RPMI7951 (cell line): ENCODE measurements around the gene USP12. TPM values are rescaled to one million over a fixed set of nuclear protein-coding genes. Genes with fewer than 3 reads are reported as not detected.
"Not testable (repeated sequence)": the region's sequence is repeated elsewhere in the genome, so short reads cannot be mapped to it uniquely, and the experiment has no call there.

ENCODE experiments used
- DNase-seq: peaks from one replicate; pipeline ENCODE4 v3.0.0-alpha.2; 2012; ENCODE audit warnings: low read depth
- total RNA-seq: library from RNA; depleted of rRNA; stranded (reverse); fragments of >200 nt; shearing (Covaris generic); gene quantifications from 2 replicates; pipeline ENCODE4 v1.2.3, GENCODE V29; 2014

The USP12 gene
- total RNA-seq, 1 experiment from 2014 or later, result 16.6 TPM

DNA sequence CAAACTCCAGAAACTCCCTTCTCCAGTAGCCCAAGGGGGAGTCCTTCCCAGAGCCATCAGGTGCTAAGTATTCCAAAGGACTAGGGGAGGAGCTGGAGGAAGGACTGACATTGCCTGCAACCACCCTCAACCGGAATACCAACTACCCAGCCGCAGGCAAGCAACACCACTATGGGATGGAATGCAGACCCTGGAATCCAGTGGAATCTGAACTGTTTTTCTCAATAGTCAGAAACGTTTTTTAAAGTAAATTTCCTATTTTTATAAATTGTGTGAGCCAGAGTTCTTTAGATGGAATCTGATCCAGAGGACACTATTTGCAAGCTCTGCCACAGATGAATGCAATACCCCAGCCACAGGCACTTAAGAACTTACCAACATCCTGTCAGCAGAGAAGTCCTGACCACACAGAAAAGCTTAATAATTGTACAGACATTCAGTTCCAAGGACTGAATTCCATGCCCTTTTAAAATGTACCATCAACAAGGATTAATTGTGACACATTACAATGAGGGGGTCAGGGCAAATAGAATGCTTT is 92.1 kb downstream of the USP12 start:
- peak; percentile 72 for DNase-seq

DNA sequence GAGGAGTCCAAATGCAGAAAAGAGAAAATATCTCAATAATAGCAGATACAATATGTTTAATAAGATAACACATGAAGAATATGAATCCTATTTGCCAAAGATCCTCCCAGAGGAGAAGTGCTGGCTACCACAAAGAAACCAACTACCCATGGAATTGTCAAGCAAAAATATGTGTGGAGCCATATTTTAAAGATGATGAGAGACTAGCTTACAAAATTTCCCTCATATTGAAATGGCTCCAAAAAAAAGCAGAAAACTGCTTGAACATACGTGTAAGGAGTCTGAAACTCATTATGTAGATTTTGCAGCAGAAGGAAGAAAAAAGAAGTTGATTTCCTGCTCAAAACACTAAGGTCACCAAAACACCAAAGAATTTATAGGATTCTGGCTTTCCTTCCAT is 94.2 kb downstream of the USP12 start:
- DNase-seq, result no peak

DNA sequence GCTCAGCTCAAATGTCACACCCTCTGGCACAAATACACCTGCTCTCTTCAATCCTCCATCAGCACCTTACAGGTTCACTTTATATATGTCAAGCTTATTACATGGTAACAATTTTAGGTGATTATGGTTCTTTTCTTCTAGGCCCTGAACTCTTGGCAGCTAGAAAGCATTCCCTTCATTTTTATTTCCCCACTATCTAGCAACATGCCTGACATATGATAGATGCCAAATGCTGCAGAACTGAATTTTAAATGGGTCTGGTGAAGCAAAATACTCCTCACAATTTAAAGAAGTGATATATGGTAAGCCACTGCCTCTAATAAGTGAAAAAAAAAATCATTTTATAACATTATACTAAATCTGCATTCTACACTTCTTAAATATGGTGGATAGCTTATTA is 95.2 kb downstream of the USP12 start:
- no peak for DNase-seq

DNA sequence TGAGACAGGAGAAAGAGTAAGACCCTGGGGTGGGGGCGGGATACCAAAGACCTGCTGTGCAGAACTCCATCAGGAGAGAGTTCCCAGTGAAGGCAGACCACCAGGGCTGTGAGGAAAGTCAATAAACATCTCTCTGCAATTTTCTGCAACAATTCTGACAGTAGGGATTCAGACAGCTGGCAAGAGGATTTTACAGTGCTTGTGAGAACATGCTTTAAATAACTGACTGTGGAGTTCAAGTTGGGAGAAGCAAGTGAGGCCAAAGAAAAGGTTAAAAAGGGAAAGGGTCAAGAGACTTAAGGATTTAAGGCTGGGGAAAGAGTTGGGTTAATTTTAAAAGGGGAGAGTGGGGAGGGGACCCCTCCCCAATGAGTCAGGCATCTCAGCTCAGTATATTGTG is 98.4 kb downstream of the USP12 start:
- DNase-seq, result no peak

DNA sequence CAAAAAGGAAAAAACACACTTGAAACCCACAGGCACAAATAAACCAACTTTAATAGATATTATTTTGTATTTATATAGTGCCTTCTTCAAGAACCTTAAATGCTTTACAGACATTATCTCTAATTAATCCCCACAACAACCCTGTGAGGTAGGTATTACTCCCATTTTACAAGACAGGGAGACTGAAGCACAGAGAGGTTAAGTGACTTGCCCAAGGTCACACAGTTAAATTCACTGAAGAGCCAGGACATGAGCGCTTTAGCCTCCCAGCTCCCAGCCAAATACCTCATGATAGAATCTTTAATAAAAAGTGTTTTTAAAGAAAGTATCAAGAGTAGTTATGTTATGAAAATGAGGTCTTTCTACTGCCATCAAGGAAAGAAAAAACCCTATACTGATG is 105.5 kb downstream of the USP12 start:
- not testable (repeated sequence) for DNase-seq

DNA sequence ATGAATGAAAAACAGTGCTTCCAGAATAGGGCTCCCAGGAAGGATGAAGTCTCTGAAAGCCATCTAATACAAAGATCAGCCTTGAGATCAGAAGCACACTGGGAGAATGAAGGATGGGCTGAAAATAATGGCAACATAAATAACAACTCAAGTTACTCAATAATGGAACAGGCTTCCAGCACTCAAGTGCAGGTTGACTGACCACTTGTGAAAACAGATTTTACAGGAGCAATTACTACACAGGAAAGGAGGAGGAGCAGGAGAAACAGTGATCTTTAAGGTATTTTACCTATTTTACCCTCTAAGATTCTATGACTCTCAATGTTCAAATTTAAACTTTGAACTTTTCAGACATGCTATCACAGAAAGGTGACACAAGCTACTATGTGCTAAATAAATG is 106.0 kb downstream of the USP12 start:
- no peak for DNase-seq

DNA sequence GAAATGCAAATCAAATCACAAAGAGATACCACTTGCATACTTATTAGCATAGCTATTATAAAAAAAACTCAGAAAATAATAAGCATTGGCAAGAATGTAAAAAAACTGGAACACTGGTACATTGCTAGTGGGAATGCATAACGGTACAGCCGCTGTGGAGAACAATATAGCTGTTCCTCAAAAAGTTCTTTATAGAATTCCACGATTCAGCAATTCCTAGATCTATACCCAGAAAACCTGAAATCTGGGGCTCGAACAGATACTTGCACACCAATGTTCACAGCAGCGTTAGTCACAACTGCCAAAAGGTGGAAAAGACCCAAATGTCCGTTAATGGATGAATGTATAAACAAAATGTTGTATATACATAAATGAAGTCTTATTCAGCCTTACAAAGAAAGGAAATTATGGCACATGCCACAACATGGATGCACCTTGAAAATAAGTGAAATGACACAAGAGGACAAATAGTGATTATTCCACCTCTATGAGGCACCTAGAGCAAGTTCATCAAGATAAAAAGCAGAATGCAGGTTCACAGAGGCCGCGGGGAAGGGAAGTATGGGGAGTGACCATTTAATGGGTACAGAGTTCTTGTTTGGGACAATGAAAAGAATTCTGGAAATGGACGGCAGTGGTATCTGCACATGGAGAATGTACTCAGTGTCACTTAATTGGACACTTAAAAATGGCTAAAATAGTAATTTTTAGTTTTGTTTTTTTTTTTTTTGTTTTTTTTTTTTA is 107.2 kb downstream of the USP12 start:
- DNase-seq, result no peak

DNA sequence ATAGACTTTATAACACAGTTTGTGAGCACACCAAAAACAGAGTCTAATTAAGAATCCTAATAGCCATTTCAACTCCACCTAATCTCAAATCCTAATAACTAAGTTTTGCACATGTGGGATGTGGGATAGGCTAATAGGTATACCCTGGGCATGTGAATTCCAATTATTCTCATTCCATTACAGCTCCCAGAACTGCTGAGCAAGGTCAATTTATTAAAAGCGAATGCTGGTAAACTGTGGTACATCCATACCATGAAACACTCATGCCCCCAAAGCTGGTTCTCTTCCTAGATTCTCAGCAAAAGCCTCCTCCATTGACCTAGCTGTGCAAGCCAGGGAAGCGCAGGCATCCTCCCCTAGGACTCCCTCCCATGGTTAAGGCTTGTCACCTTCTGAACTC is 113.8 kb downstream of the USP12 start:
- DNase-seq, result no peak

DNA sequence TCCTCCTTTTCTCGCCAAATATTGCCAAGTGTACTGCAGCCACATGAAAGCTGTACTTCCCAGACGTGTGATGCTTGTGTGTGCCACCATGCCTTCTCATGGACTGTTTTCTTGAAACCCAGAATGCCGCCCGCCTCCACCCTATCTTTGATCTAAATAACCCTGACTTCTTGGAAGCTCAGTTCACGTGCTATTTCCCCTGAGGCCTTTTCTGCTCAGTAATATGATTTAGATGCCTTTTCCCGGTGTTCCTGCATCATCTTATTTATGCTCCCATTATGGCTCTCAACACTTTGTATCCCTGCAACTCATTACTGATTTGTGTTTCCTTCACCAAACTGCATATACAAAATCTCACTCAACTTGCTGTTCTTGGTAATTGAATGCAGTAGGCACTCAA is 116.1 kb downstream of the USP12 start:
- no peak for DNase-seq

DNA sequence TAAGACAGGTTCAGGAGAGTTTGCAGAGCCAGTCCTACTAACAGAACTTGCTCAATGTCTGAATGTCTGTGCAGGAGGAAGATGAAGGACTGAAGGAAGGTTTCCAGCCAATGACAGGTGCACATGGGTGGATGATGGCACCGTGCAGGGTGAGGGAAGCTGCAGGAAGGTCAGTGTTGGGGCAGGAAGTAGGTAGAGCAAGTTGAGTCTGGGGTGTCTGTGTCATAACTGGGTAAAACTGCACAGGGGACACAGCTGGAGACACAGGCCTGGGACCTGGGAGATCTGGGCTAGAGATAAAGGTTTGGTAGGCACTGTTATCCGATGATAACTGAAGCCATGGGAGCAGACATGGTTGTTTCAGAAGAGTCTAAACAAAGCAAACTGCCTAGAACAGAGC is 116.9 kb downstream of the USP12 start:
- DNase-seq, result no peak

DNA sequence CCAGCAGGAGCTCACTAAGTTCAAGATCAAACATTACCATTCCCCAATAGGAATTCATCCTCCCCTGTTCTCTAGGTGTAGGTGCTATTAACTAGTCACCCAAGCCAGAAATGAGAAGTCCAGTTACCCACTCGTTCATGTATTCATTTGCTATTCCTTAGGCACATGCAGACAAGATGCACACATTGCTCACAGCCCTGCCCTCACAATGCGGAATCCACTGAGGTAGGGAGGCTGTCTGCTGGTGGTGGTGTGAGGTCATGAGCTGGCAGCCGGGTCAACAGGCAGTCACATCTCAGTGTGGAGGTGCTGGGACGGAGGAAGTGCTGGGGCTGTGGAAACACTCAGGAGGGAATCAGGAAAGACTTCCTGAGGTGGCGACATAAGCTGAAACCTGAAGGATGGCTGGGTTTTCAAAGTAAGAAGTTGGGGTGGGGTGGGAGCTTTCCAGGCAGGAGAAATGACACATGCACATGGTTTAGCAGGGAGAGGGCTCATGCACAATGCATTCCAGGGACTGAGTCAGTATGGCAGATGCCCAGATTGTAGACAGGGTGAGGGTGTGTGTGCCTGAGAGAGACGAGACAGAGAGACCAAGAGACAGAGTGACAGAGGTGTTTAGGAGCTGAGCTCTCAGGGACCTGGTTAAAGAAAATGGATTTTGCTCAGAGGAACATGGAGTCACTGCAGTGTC is 117.6 kb downstream of the USP12 start:
- peak; percentile 78 for DNase-seq

DNA sequence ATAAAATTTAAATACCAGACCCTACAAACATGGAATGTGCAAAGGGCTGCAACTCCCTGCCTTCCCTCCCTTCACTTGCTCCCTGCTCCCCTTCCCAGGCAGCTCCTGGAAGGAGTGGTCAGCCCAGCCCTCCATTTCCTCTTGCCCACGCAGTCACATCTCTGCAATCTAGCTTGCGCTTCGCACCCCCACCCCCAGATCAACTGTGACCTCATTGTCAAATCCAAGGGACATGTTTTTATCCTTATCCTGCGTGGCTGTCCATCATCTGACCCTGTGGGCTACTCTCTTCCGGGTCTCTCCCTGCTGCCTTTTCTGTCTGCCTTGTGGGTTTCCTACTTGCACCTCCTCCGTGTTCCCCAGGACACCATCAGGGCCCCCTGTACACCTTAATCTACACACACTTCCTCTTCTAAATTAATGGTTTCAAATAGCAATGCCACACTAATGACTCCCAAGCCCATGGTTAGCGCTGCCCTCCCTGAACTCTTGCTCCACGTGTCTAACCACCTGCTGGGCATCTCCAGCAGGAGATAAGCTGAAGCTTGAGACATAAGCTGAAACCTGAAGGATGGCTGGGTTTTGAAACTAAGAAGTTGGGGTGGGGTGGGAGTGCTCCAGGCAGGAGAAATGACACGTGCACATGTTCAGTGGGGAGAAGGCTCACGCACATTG is 118.3 kb downstream of the USP12 start:
- DNase-seq, result no peak

DNA sequence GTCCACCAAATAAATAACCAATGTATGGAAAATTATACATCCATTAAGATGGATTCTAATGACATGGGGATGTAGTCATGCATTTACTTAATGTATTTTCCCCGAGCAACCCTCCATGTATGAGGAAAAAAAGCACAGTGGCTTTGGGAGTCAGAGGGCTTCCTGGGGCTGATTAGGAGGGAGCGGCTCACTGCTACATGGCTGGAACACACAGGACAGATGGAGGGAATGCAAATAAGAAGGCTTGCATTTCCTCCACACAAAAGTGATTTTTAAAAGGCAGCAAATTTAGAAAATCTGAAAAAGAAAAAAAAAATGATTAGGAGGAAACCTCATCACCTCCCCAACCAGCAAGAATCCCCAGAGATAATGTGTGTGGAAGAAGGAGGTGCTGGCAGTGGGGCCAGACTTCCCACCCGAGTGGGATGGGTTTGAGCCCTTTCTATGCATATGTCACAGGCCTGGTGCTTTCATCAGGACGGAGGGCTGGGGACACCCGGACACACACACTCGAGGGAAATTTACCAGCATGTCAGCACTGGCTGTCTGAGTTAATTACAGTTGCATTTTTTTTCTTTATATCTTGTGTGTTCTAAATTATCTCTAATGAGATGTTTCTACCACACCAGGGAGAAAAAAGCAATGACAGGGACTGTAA is 118.9 kb downstream of the USP12 start:
- DNase-seq, result no peak

DNA sequence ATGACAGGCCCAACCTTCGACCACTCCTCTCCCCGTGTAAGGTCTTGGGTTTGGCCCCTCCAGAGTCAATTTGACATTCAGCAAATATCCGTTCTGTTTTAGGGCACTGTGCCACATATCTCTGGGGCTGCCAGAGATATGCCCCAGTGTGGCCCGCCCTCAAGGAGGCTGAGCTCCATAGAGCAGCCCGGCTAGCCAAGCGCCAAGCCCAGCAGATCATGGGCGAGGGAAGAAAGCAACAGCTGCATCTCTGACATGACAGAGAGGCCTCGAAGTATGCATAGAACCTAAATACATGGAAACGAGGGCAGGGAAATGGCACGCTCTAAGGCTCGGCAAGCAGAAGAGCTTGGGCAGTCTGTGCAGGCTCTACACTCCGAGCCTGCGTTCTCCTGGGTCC is 124.5 kb downstream of the USP12 start:
- DNase-seq, result no peak

DNA sequence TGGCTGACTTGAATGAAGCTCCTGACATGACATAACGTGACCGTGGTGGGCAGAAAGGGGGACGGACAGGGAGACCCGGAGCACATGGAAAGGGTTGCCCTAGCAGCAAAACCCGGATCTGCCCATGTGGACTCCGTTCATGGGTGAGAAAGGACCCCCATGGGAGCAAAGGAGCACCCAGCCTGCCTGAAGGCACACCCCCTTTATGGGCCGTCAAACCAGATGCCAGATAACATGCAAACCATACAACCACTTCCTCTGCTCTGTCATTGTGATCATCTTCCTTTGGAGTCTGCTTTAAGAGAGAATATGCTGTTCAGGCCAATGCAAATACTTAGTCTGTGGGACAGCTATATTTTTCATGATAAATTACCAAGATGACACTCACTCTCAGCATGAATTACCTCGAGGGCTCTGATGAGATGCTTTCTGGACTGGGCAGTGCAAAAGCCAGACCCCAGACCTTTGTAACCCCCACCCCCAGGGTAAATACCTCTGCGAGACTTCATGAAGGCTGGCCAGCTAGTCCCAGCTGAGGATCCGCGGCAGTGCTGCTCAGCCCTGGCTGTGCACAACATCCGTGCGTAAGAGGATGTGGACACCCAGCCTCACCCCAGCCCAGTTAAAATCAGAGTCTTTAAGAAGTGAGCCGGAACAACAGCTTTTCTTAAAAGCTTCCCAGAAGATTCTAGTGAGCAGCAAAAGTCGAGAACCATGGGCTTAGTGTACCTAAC is 126.6 kb downstream of the USP12 start:
- DNase-seq, result no peak

DNA sequence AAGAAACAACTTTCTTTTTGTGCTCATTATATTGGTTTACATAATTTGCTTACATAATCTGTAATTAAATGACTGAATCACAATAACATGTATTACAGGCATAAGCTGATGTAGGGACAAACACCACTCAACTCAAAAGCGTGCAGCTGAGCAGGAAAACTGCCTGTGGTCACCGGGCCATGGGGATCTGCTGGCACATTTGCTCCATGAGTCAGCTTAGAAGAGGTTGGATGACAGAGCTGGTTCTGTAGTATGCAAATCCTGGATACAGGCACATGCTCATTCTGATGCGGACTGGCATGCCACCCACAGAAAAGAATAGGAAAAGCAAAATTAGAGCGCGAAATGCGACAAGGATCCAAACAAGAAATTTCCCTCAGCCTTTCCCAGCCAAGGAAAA is 128.6 kb downstream of the USP12 start:
- DNase-seq, result peak; percentile 94

DNA sequence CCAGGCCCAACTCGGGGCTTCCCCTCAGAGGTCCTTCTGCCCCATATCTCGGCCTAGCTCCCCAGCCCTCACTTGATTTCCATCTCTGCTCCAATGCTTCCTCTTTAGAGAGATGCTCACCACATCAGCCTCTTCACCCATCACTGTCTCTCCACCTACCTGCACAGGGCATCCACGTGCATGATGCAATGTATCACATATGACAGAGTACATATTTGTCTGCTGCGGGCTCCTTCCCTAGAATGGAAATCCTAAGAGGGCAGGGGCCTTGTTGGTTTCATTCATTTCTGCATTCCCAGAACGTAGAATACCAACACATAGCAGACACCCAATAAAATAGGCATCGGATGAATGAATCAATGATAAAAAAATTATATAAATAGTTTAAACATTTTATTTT is 130.3 kb downstream of the USP12 start:
- no peak for DNase-seq

DNA sequence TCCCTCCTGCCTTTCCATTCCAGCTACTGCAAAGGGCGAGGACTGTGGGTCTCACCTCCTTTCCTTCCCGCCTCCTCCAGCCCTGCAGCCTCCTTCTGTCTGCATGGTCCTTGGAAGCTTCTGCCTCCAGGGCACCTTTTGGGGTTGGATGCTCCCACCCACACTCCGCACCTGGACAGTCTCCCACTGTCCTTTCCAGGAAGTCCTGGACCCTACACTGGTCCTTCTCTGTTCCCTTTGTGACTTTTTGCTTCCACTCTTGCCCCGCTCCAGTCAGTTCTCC is 130.8 kb downstream of the USP12 start:
- no peak for DNase-seq

DNA sequence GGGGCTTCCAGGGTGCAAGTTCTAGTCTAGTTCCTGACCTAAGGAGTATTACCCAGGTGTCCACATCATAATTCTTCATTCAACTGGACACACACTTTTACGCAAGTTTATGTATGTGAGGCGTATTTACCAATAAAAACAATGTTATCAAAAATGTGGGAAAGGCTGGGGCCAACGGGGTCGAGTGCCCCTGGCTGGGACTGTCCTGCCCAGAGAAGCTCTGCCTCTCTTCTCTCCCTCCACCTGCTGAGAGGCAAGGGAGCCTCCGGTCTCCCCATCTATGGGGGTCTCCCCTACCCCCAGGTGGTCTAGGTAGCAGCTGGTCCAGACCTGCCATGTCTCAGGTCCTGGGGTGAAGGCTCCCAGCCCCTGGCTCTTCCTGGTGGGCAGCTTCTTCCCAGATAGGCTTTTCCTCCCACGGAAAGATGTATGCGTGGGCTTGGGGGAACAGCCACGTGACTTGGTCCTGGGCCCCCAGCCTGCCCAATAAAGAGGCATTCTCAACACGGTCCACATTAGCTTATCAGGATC is 132.4 kb downstream of the USP12 start:
- DNase-seq, result no peak

DNA sequence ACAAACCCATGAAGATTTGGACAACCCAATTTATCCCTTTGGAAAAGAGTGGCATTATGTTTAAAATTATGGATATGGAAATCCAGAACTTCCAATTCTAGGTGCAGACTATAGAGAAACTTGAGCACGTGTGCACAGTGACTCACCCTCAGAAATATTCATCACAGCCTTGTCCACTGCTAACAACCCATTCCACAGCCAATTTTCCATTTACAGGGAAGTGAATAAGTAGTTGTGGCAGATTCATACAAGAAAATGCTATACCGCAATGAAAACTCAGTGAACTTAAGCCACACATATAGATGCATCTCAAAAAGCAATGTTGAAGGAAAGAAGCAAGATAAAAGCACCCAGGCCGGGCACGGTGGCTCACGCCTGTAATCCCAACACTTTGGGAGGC is 133.3 kb downstream of the USP12 start:
- peak; percentile 73 for DNase-seq

DNA sequence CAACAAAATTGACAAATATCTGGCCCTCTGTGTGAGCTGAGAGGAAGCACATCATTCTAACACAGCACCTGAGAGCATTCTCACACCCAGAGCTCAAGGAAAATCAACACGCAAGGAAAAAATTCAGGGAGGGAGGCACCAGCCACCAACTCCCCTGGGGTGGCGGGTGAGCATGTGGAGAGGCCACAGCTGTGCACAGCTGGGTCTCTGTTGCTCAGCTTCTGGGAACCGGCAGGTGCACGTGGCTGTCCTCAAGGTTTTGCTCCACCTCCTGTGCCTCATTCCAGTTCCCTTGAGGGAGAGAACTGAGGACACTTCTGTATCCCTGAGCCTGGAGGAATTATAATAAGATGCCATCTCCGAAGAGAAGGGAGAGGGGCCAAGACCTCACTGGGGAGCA is 134.0 kb downstream of the USP12 start:
- no peak for DNase-seq

DNA sequence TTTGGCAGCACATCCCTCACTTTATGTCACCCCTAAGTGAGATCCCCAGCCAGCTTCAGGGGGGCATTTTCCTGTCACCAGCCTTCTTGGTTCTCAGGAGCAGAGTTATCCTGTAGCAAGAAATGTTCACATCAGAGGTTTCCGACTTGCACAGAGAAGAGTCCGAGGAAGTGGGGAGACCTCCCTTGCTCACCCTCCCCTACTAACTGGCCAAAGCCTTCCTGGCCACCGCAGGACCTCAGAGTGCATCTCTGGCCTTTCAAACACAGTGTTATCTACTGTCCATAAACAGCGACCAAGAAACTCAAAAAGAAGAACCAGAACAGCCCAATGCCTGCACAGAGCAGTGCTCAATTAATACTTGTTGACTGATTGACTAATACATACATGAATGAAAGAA is 134.4 kb downstream of the USP12 start:
- no peak for DNase-seq
